Activated CD8-positive, alpha-beta memory T cell treated with anti-CD3 and anti-CD28 coated beads, Interleukin-2, amount 50 U/mL, for 48 hours (primary cell): Measurements from ENCODE around the gene MYDGF.

Experiments
- DNase-seq: peaks from one replicate; pipeline ENCODE4 v3.0.0-alpha.2; 2020

The MYDGF gene

DNA sequence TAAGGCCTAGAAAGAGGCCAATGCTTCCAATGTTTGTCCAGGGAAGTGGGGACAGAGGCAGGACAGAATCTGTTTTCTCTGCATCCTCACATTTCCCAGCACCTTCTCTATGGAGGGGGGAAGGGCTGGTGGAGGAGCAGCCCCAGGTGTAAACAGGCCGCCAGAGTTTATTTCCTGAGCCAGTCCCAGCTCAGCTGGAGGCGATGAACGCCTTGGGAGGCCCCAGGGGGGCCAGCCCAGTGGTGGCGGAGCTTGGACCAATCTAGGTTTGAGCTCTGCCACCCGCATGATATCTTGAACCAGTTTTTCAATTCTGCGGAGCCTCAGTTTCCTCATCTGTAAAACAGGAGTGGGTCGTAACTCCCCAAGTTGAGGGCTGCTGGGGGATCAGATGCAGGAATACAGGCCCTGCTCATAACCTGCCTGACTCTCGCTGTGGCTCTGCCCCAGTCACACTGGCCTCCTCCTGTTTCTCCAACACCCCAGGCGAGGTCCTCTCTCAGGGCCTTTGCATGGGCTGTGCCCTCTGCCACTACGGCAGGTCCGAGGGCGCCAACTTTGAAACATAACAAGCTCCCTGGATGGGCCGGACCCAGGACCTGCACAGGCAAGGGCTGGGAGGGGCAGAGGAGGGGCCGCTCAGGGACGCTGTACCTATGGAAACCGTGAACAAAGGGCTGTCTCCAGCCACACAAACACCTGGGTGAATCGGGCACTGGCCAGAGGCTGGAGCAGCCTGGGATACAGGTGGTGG is 29.7 kb downstream of the MYDGF start:
- no peak for DNase-seq

DNA sequence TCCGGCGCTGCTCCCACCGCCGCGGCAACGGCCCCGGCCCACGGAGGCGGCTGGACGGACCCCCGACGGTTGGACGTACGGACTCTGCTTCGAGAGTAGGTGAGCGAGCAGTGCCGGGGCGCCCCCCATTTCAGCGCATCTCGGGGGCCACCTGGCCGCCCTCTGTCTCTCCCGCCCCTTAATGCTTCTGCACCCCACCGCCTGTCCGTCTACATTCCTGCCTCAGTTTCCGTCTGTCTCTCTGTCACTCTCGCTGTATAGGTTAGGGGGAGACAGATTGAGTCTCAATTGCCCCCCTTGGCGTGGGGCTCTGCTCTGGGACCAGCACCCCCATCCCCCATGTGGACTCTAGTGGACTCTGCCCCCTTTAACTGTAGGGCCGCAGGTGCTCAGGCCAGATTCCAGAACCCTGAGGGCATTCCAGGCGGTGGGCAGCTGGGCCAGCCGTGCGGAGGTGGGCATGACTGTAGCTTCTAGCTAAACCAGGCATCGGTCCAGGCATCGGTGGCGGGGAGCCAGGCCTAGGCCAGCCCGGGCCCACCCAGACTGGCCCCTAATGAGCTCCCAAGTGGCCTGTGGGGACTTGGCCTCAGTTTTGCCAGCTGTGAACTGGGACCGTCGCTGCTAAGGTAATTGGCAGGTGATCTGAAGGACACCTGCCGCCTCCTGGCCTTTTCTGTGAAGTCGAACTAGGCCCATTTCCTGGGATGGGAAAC is 30.5 kb downstream of the MYDGF start:
- DNase-seq = no peak

DNA sequence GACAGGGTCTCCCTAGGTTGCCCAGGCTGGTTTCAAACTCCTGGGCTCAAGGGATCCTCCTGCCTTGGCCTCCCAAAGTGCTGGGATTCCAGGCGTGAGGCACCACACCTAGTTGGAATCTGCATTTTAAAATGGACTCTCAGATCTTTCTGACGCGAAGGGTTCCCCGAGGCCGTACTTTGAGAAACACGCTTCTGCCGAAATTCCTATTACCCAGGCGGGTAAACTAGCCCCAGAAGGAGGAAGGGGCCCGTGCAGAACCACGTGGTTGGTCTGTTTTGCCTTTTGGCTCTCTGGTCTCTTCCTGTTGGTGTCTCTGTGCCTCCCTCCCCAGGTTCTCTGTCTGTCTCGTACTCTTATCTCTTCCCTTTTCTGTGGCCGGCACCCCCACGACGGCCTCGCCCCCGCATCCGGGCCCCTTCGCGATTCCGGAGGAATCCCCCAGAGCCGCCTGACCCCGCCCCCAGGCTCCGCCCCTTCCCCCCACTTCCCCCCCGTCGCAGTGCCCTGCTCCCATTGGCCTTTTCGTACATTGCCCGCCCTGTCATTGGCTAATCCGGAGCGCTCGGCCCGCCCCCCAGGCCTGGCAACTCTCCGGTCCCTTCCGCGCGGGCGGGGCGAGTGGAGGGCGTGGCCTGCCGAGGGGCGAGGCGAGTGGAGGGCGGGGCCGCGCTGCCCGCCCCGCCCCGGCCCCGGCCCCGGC is 31.2 kb downstream of the MYDGF start, which contains the start of gene TNFAIP8L1:
Gene TNFAIP8L1, plus strand, starts transcription at position 689 of the 703 bp plus-strand sequence. CDS start 12,354 bp downstream, outside the sequence.
- peak; percentile 99 for DNase-seq

DNA sequence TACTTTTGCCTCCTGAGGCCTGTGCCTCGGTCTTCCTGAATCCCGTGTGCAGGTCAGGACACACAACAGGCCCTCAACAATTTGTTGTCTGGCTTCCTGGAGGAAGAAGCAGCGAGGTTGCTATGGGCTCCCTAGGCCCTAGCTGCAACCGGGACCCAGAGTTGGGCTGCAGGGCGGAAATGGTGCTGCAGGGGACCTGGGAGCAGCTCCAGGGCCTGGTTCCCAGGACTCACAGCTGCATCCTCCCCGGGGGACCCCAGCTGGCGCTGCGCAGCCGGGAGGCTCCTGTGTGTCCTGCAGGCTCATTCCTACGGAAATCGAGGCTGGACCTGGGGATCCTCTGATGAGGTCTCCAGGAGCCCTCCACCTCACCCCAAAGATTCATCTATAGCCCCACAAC is 31.8 kb downstream of the MYDGF start:
- no peak for DNase-seq

DNA sequence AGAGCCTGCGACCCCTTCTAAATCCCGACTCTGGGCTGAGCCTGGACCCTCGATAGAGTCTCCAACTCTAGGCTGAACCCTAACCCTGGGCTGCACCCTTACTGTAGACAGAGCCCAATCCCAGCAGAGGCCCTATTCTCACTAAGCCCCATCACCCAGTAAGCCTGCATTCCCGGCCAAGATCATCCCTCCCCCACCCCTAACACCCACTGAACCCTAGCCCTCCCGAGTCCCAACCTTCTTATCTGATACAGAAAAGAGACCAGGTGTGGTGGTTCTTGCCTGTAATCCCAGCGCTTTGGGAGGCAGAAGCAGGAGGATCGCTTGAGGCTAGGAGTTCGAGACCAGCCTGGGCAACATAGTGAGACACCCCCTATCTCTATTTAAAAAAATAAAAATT is 33.4 kb downstream of the MYDGF start:
- DNase-seq = no peak

DNA sequence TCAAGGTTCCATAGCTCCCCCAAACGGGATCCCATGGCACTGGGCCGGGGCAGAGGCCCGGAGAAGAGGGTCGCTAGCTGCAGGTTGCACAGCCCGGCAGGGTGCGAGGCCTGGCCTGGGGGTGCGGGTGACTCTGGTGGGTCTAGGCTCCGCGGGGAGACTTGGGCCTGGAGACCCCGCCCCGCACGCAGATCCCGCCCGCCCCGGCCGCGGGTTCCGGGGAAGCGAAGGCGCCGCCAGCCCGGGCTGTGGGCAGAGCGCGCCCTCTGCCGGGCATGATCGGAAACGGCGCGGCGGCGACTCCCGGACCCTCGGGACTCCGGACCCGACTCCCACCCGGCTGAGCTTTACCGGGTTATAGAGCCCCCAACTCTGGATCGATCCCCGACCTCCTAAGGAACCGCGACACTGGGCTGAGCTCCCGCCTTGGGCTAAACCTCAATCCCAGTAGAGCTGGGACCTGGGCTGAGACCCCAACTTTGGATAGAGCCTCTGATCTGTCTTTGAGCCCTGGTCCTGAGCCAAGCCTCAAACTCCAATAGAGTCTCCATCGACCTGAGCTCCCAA is 33.9 kb downstream of the MYDGF start:
- peak; percentile 97 for DNase-seq

DNA sequence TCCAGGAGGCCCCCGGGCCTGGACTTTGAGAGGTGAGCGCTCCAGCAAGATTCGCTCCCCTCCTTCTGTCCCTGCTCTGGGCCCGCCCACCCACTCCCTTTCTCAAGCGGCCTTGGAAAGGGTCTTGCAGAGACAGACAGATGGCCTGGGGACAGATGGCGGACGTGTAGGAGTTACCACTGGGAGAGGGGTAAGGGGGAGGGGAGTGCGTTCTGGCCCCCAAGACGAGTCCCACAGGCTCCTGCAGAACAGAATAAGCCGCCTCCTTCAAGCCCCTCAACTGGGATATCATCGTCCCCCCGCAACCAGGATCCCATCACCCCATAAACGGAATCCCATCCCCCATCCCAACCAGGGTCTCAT is 34.4 kb downstream of the MYDGF start:
- no peak for DNase-seq

DNA sequence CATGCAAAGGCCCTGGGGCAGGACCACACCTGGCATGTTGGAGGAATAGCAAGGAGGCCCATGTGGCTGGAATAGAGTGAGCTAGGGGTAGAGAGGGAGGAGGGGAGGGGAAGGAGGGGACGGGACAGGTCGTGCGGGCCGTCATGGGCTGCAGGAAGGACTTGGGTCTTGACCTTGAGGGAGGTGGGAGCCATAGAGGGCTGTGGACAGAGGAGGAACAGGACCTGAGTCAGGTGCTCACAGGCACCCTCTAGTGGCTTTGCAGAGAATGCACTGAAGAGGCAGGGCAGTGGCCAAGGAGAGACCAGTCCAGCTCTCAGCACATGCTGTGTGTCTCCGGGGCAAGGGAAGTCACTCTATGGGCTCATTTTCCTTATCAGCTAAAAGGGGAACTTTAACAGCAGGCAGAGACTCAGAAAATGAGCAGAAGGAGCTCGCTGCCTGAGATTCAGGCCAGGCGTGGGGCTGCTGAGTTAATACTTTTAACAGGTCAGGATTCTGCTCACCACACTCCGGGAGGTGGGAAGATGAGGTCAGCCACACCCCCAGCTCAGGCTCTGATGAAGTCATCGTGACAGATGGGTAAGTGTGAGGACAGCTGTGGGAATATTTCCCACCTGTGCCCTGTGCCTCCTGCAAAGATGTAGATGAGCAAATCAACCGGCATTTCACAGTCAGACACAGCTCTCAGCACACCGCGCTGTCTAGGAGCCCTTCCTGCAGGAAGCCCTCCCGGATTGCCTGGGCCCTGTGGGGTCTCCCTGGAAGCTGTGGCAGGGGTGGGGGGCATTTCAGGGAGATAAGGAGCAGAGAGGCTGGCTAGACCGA is 36.8 kb downstream of the MYDGF start:
- DNase-seq = peak; percentile 74

DNA sequence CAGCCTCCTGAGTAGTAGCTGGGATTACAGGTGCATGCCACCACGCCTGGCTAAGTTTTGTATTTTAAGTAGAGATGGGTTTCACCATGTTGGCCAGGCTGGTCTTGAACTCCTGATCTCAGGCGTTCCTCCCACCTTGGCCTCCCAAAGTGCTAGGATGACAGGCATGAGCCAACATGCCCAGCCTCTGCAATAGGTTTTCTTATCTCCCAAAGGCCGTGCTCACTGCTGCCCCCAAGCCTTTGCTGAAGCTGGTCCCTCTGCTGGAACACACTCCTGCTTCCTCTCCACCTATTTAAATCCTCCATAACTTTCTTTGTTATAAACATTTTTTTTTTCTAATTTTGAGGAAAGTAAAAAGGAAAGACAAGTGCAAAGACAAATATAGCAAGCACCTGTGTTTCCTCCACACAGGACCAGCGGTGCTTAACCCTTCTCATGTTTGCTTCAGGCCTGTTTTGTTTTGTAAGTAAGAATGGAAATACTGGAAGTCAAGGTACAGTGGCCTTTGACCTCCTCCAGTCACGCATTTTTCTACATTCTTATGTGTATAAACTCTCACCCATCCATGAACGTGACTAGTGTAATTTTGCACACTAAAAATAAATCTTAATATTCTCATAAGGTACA is 45.3 kb downstream of the MYDGF start:
- no peak for DNase-seq

DNA sequence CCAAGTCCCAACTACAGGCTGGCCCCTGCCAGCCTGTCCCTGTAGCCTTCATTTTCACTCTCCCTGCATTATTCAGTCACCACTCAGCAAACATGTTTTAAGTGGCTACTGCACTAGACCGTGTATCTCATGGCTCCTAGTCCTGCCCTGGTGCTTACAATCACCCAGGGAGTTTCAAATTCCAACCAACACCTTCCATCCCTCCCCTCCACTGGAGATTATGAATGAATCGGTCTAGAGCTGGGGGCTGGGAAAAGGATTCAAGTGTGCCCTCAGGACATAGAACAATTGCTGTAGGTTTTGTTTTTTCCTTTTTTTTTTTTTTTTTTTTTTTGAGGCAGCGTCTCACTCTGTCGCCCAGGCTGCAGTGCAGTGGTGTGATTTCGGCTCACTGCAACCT is 45.8 kb downstream of the MYDGF start:
- no peak for DNase-seq

DNA sequence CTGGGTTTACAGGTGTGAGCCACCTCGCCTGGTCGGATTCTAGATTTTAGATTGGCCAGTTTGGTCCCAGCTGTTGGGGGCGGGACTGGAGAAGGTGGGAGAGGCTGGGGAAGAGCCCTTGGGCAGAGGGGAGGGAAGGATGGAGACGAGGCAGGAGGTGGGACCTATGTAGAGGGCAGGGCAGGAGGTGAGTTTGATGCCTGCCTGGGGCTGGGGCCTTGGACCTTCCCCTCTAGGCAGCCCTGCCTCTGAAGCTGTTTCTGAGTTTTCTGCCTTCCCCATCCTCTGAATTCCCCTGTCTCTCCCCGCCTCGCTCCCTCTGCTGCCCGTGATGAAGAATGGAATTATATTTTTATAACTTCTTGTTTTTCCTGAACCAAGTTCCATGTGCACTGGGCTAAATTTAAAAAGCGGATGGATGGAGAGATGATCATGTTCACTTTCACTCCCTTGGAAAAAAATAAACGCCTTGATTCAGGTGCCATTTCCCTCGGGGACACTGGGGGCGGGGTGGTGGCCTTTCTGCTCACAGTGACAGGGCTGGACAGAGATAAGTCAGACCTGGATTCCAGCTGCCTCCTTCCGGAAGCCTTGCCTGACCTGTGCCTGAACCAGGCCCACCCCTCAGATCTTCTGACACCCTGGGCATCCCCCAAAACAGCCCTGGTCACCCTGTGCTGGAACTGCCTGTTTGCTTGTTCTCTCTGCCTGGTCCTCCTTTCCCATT is 47.3 kb downstream of the MYDGF start:
- no peak for DNase-seq

DNA sequence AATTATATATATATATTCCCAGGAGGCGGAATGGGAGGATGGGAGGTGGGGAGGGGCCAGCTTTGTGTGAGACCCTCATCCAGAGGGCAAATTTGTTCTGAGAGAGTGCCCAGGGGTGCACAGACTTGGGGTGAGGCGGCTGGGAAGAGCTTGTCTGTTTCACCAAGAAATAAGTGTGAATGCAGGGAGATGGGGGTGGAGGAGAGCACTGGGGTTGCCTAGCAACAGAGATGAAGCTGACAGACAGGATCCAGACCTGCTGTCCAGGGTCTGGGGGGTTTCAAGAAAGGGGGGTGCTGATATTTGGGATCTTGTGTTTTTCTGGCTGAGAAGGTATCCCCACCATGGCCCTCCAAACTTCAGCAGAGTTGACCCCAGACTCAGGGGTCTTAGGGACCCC is 49.5 kb downstream of the MYDGF start:
- DNase-seq = no peak

DNA sequence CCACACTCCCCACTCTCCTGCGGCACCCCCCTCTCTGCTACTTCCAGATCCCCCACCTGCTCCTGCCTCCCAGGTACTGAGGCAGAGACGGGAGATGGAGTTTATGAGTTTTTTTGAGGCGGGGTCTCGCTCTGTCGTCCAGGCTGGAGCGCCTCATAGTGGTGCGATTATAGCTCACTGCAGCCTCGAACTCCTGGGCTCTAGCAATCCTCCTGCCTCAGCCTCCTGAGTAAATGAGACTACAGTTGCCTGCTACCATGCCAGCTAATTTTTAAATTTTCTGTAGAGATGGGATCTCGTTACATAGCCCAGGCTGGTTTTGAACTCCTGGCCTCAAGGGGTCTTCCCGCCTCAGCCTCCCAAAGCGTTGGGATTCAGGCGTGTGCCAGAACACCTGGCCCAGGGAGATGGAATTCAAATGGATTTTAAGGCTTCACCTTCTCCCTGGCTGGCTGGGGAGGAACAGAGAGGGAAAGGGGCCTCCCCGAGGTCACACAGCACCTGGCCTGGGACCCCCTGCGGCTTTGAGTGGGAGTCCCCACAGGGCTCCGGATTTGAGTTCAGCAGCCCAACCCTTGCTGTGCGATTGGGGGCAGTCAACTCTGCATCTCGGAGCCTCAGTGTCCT is 50.4 kb downstream of the MYDGF start:
- DNase-seq = no peak

DNA sequence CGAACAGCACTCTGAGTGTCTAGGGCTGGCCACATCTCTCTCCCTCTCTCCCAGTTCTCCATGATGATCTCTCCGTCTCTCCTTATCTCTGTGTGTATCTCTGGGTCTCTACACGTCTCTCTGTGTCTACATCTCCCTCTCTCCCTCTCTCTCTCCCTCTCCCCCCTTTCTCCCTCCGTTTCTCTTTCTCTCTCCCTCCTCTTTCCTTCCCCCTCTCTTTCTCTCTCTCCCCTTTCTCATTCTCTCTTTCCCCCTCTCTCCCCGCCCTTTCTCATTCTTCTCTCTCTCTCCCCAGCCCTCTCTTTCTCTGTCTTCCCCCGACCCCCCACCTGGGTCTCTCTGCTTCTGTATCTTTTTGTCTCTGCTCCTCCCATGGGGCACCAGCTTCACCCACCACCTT is 52.1 kb downstream of the MYDGF start:
- no peak for DNase-seq

DNA sequence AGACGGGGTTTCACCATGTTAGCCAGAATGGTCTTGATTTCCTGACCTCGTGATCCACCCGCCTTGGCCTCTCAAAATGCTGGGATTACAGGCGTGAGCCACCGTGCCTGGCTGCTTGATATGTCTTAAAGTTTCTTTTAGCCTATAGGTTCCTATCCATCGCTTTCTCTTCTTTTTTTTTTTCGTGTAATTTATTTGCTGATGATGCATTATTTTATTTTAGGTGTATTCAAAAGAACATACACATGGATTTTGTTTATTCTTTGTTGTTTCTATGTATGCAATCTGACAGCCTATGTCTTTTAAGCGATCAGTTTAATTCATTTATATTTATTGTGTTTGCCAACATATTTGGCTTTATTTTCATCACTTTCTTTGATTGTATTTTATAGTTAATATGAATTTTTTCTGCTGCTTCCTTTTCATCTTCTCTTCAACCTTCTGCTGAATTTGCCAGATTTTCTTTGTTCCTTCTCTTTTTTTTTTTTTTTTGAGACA is 56.8 kb downstream of the MYDGF start:
- no peak for DNase-seq

DNA sequence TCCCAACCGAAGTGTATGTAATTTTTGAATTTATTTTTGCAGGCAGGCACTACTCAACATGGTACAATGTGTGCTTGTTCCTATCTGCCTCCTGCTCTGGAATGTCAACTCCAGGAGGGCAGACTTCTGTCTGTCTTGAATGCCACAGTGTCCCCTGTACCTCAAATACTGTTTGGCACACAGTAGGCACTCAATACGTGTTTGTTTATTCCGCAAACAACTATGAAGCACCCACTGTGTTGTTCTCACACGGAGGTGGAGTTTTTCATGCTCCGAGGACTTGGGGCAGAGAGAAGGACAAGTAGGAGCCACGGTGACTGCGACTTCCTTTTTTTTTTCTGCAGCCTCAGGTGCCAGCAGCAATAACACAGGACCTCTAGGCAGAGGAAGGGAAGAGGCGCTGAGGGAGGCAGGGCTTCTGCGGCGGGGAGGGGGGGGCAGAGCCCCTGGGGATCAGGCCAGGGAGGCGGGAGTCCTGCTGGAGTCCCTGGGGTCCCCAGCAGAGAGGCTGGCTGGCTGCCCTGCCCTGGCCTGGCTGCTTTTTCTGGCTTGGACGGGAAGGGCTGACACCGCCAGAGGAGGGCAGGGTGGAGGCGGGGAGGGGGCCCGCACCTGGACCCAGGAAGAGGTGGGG is 60.1 kb downstream of the MYDGF start:
- no peak for DNase-seq
